Hematopoietic multipotent progenitor cell treated with erythropoietin and hydrocortisone succinate and interleukin-3 and kit ligand, for 4 days (in vitro differentiated cells): Measurements from ENCODE around the gene BOC.

Experiments
- DNase-seq: peaks from one replicate; pipeline ENCODE4 v3.0.0-alpha.2; 2015

The BOC gene, protein sequence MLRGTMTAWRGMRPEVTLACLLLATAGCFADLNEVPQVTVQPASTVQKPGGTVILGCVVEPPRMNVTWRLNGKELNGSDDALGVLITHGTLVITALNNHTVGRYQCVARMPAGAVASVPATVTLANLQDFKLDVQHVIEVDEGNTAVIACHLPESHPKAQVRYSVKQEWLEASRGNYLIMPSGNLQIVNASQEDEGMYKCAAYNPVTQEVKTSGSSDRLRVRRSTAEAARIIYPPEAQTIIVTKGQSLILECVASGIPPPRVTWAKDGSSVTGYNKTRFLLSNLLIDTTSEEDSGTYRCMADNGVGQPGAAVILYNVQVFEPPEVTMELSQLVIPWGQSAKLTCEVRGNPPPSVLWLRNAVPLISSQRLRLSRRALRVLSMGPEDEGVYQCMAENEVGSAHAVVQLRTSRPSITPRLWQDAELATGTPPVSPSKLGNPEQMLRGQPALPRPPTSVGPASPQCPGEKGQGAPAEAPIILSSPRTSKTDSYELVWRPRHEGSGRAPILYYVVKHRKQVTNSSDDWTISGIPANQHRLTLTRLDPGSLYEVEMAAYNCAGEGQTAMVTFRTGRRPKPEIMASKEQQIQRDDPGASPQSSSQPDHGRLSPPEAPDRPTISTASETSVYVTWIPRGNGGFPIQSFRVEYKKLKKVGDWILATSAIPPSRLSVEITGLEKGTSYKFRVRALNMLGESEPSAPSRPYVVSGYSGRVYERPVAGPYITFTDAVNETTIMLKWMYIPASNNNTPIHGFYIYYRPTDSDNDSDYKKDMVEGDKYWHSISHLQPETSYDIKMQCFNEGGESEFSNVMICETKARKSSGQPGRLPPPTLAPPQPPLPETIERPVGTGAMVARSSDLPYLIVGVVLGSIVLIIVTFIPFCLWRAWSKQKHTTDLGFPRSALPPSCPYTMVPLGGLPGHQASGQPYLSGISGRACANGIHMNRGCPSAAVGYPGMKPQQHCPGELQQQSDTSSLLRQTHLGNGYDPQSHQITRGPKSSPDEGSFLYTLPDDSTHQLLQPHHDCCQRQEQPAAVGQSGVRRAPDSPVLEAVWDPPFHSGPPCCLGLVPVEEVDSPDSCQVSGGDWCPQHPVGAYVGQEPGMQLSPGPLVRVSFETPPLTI

DNA sequence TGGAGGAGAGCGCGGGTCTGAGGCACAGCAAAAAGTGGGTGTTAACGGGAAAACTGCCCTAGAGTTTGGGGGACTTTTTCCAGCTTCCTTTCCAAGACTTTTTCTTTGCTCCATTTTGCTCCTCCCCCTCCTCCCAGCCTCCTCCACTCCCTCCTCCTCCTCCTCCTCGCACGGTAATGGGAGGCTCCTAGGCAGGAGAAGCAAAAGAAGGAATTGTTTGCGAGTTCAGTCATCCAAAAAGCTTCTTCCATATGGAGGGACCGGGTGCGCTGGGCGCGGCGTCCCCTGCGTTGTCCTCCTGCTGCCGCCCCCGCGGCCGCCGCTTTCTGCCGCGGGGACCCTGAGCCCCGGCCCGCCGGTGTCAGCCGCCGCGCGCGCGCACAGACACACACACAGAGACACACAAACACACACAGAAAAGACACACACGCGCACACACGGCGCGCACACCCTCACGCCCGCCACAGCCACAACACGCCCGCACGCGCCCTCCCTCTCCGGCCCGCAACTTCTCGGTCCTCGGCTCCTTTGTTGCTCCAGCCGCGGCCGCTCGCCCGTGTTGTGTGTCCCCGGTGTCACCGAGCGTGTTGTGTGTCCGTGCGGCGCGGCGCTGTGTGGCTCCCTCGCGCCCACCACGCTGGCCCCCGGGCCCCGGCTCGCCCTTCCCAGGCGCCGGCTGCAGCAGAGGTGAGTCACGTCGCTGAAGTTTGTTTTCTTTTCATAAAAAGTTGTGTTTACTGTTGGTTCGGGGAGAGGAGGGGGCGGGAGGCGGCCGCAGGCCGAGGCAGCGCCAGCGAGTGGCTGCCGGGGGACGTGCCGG, at the start of gene BOC:
Gene BOC (plus strand): TSS at position 228 of the 820 bp plus-strand sequence. CDS start 38,246 bp downstream, outside the sequence.
- DNase-seq: peak; percentile 25

DNA sequence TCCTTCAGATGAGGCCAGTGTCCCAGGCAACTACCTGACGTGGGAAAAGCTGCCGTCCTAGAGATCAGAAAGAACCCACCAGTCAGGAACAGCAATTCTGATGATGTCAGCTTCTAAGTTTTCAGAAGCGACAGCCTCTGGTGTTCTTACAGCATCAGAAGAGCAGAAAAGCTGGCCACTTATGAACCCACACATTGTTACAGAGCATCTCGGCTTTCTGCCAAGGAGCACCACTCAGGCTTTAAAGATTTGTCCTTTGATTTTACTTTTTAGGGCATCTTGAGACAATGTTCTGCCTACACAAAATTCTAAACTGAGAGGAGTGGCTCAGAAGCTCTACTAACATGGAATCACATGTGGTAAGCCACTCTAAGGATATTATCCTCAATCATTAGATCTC, 49.7 kb upstream of the BOC start:
- DNase-seq: no peak

DNA sequence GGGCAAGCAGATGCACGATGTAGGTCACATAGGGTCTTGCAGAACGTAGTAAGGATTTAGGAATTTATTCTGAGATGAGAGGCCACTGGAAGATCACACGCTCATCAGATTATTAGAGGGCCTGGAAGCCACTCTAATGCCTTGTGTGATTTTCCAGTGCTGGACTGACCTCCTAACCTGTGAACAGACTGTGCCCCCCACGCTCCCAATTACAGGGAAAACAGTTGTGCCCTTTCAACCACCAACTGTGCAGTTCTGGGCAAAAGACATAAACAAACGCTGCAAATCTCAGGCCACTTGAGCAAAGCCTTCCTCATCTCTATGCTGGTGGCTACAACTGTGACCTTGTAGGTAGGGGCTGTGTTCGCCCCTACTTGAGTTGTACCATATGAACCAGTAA, 48.2 kb upstream of the BOC start:
- DNase-seq: no peak

DNA sequence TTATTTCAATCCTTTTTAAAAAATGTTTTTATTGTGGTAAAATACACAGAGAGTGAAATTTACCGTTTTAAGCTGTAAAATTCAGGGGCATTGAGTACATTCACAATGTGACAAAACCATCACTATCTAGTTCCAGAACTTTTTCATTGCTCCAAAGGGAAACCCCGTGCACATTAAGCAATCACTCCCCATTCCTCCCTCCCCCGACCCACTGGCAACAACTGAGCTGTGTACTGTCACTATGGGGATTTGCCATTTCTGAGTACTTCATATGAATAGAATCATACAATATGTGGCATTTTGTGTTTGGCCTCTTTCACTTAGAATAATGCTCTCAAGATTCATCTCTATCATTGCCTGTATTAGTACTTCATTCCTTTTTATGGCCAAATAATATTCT, 45.5 kb upstream of the BOC start:
- no peak for DNase-seq

DNA sequence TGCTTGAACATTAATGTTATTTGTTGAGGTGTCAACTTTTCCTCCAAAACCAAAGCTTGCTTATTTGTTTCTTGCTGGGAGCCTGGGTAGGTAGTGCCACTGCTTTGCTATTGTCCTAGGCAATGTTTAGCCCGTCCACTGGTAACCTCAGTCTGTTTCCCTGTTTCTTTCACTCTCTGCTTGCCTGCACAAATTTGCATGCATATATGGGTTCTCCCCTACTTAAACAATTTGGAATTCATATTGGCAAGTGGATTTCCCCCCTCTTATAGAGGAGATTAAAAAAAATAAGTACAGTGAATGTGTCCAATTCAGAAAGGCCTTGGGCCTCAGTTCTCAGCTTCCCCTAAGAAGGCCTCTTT, 45.0 kb upstream of the BOC start:
- no peak for DNase-seq

DNA sequence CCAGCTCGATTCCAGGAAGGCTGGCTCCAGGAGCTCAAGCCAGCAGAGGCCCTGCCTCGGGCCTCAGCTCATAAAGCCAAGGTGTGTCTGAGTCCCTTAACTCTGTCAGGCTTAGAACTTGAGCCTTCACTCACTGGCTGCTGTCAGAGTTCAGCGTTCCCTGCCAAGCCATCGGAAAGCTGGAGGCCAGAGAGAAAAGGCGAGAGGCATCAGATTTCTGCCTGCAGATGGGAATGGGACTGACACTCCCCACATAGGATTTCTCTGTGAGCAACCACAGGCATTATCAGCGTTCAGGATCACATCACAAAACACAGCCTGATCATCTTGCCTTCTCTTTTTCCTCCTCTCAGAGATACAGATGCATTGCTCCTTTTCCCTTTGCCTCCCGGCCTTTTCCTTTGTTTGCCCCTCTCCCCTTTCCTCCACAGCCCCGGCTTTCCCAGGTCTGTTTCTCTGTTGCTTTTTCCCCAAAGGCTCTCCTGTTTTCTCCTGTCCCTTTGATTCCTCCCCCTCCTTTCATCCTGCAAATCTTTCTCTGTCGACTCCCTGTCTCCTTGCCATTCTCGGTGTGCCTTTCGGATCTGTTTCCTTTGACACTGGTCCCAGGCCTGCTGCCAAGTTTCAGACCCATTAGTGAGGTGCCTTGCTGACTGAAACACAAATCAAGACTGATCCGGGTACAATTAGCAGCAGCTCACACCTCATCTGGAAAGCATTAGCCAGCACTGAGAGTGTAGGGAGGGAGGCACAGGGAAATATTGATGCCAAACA, 44.5 kb upstream of the BOC start:
- DNase-seq: no peak

DNA sequence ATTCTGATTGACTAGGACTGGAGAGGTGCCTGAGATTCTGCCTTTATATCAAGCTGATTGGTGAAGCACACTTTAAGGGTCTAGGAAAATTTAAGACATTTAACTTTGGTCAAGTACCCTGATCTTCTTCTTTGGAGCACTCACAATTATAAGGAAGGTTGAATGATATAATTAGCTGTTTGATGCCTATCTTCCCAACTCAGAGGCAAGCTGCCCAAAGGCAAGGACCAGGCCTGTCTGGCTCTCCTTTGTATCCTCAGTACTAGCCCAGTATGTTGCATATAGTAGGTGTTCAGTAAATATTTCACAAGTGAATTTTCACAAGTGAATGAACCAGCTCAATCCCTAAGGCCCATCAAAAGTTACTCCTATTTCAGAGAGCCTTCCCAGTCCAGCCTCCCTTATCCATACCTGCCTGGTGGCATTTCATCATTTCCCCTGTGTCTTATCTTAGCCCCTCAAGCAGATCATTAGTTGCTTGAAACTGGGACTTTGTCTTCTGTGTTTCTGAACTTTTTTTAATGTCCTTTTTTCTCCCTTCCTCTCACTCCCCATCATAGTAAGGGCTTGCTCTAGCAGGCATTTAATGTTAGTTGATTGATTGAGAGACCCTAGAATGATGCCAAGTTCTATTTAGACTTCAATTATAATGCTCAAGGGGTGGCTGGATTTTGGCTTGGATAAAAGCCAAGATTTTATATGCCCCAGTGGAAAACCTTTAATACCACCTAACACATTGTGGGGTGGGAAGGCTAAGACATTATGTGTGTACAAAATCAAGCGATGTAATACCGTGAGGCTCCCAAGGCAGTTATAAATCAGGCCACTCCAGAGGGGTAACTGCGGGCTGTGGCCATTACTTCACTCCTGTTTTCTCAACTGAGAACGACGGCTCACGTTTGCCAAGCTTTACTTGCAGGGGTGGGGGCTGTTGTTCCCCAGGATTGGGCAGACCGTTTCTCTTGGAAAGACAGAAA, 43.2 kb upstream of the BOC start:
- DNase-seq: no peak

DNA sequence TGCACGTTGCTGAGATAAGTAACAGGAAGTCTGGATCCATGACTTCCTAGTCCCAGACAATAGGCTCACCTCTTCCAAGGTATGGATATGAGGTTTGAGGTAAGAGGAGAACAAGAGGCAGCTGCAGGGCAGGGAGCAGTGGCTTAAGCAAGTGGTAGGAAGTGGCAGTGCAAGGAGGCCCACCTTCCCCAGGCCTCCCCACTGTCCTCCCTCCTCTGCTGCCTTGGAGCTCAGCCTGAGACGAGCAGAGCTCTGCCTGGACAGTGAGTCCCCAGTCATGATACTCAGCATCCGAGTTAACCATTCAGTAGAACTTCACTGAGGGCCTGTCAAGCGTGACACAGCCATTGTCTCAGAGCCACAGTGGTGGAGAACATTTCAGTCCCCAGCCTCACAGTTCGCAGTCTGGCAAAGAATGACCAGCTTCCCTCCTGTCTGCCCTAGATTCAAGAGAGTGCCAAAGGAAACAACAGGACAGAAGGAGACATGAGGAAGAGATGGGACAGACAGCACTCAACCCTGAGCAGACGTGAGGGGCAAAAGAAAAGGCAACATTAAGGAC, 41.4 kb upstream of the BOC start:
- DNase-seq: no peak

DNA sequence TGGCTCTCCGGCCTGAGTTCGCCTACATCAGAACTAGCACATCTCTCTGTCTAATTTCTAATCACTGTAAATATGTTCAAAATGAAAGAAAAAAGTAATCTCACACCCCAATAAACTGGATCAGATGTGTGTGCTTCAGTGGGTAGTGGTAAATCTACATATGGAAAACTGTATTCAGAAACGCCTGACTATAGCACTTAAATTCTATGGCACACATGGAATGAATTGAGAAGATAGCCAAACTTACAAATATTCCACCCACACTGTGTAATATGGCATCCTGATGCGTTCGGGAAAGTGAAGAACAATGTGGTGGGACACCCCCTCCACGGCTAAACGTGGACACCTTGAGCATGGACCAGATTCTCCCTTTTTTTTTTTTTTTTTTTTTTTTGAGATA, 40.6 kb upstream of the BOC start:
- no peak for DNase-seq

DNA sequence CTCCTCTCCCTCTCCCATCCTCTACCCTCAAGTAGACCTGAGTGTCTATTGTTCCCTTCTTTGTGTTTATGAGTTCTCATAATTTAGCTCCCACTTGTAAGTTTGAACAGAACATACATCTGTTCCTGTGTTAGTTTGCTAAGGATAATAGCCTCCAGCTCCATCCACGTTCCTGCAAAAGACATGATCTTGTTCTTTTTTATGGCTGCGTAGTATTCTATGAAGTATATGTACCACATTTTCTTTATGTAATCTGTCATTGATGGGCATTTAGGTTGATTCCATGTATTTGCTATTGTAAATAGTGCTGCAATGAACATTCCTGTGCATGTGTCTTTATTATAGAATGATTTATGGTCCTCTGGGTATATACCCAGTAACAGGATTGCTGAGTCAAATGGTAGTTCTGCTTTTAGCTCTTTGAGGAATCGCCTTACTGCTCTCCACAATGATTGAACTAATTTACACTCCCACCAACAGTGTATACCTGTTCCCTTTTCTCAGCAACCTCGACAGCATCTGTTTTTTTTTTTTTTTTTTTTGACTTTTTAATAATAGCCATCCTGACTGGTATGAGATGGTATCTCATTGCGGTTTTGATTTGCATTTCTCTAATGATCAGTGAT, 39.6 kb upstream of the BOC start:
- DNase-seq: peak; percentile 23

DNA sequence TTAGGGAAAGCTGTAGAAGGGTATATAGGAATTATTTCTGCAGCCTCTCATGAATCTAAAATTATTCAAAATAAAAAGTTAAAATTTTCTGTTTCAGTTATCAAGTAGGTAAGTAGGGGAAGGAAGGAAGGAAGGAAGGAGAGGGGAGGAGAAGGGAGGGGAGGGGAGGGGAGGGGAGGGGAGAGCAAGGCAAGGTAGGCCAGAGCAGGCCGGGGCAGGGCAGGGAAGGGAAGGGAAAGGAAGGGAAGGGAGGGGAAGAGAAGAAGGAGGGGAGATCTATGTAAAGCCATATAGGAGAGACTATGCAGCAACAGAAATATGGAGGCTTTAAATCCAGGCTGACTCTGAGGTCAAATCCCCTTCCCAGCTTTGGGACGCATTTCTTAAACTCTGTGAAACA, 38.3 kb upstream of the BOC start:
- no peak for DNase-seq

DNA sequence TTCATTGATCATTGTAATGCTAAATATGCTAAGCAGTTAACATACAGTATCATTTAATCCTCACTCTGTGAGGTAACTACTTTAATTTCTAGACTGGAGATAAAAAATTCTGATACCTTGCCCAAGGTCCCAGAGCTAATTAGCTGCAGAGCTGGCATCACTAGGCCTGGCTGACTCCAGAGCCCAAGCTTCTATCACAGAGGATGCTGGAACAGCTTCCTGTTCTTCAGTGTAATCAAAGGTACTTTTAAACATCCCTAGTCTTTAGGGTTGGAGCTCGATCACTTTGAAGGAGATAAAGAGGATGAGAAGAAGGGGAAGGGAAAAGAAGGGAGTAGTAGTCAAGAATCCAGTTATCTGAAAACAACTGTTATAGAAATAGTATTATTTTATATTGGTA, 37.1 kb upstream of the BOC start:
- no peak for DNase-seq

DNA sequence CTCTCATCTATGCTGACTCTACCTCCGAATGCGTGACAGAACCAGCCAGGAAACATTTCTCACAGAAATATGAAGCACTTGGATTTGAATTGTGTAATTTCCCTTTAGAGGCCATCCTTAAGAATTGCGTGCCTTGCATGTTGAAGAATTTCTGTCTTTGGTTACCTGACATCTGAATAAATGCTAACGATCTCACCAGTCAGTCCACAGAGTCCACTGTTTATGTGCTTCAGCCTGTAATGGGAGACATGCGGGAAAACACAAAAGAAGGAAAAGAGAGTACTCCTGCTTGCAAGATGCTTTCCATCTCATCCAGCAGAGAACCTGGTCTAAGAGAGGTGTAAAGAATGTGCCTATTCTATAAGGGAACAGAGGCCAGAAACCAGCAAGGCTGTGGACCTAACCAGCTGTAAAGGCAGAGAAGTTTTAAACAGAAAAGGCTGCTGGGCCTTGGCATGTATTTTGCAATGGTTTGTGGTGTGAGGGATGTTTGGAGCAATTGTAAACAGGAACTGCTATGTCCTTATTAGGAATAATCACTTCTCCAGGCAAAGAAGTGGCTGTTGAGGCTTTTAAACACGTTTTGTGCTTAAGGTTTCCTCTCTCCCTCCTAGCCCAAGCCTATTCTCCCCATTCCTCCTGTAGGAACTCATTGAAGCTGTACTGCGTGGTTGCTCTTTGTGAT, 36.4 kb upstream of the BOC start:
- DNase-seq: peak; percentile 42

DNA sequence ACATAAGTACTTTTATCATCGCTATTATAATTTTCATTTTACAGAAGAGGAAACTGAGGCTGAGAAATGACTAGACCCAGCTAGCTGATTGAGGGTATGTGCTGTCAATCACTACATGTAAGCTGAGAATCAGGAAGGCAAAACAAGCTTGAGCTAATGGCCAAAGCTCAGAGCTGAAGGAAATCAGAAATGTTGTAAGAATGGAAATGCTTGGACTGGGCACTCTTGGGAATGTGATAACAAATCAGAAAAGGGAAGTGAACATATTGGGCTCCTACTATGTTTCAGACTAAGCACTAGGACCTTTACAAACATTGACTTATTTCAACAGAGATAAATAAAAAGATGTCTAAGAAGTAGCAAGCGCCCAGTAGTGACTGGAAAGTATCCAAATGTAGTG, 33.8 kb upstream of the BOC start:
- no peak for DNase-seq

DNA sequence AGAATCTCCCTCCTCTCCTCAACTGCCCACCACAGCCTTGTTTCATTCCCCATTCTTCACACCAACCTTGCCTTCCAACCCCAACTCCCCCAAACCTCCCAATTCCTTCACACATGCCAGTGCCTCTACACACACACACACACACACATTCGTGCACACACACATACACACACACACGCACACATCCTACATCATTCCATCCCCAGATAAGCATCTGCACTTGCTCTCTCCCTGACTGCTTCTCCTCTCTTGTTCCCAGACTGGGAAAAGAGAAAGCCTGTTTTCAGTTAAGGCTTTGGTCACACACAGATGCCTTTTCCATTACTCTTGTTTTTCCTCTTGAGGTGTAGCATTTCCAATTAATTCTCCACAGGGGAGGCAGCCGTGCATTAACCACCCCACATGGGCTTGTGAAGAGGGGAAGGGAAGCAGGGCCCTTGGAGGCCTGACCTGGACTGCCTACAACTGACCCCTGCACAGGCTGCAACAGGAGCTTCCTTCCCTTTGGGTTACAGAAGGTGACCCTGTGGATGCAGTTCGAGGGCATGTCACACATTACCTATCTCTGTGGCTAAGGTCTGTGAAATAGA, 32.0 kb upstream of the BOC start:
- no peak for DNase-seq

DNA sequence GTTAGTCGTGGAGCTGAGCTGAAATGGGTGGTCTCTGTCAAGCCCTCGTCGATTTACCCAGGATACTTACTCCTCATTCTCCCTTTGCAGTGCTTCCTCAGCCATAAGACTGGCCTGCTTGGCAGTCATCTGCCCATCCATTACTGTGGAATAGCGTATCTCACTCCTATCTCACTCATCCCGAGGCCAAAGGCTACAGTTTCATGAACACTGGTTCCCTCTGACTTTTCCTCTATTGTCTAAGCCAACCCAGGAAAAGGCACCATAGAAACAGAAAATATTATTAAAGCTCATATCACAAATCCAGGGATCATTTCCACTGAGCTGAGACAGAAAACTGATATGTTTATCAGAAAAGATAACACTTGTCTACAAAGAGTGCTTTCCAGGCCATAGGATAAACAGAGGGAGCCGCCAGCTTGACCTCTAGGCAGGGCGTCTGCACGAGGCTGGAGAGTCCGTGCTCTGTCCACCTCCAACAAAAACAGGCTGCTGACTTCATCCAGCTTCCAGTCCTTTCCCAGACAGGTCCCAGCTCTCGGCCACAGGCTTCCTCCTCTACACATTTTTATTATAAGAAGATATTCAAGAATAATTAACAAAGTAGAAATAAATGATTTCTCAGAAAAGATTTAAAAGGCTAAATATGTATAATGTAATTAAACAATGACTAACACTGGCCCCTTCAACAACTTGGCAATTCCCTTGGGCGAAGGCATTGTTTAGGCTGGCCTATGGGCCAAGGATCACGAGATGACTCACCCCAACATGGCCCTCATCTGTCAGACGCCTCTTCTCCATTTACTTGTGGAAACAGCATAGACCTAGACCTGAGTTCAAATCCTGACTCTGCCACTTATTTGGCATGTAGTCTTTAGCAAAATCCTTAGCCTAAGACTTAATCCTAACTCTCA, 27.4 kb upstream of the BOC start:
- DNase-seq: no peak

DNA sequence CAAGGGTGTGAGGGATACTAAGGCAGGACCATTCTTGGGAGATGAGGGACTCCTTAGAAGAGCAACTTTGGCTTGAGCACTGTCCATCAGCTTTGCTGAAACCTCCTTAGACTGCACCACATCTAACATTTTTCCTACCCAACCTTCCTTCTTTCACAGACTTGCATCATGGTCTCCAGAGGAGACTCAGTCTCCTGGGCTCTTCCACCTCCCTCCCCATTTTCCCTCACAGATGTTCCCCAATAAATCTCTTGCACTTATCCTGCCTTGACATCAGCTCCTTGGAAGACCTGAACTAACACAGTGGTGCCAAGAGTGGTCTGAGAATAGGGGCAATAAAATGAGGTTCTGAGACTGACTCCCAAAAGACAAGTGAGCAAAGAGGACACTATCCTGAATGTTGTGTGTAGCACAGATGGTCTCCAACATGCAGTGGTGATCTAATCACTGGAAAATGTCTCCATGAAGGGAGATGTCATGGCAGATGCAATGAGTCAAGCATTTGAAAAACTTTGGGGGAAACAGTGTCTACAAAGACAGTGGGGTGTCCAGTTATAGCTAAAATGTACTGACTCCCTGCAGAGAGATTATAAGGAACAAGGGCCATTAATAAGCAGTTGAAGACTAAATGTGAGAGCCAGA, 26.0 kb upstream of the BOC start:
- DNase-seq: no peak
